WTC11 (cell line): ENCODE results near the gene WDPCP. TPM values are rescaled to one million over a fixed set of nuclear protein-coding genes. Genes with fewer than 3 reads are reported as not detected.

Experiments
- ATAC-seq: fragments of 200-7000 bp; cut with Tn5 transposase; 2 replicates; pipeline ENCODE4 v1.10.0; 2021; ENCODE audit warnings: mild to moderate bottlenecking, moderate library complexity
- CTCF ChIA-PET: fragments of 300-600 bp; sonication (Branson Sonifier 250); formaldehyde crosslinking; loops from one replicate; lab custom pipeline; 2021; ENCODE audit warnings: antibody characterized with exemption; lab: Charles Lee
- POLR2A ChIA-PET: fragments of 350-600 bp; sonication (Branson Sonifier 250); formaldehyde crosslinking; loops from one replicate; lab custom pipeline; 2021; ENCODE audit warnings: antibody characterized with exemption; lab: Charles Lee
- DNase-seq: peaks from one replicate; pipeline ENCODE4 v3.0.0; 2021; ENCODE audit warnings: low spot score
- H3K27ac Mint-ChIP-seq: 2 replicates; pipeline ENCODE4 v1.8.0; 2021; ENCODE audit warnings: mixed read lengths
- H3K27me3 Mint-ChIP-seq: 2 replicates; pipeline ENCODE4 v1.8.0; 2021; ENCODE audit warnings: low read depth, mild to moderate bottlenecking, moderate library complexity, mixed read lengths
- H3K36me3 Mint-ChIP-seq: 2 replicates; pipeline ENCODE4 v1.8.0; 2021; ENCODE audit warnings: mixed read lengths
- H3K4me1 Mint-ChIP-seq: 2 replicates; pipeline ENCODE4 v1.8.0; 2022; ENCODE audit warnings: mixed read lengths
- H3K4me3 Mint-ChIP-seq: 2 replicates; pipeline ENCODE4 v1.8.0; 2021; ENCODE audit warnings: mild to moderate bottlenecking, moderate library complexity, mixed read lengths
- H3K9me3 Mint-ChIP-seq: 2 replicates; pipeline ENCODE4 v1.8.0; 2021; ENCODE audit warnings: mixed read lengths
- ATF1 ChIP-seq: sonication (generic); formaldehyde crosslinking; IDR thresholded peaks from 2 replicates; pipeline ENCODE4 v1.8.1; 2023; ENCODE audit warnings: mild to moderate bottlenecking, moderate library complexity, missing genetic modification reagents
- CREM ChIP-seq: sonication (generic); formaldehyde crosslinking; IDR thresholded peaks from 2 replicates; pipeline ENCODE4 v1.8.1; 2022; ENCODE audit warnings: mild to moderate bottlenecking, missing genetic modification reagents, moderate library complexity
- E2F4 ChIP-seq: sonication (generic); formaldehyde crosslinking; IDR thresholded peaks from 2 replicates; pipeline ENCODE4 v1.8.1; 2022; ENCODE audit warnings: low read depth, mild to moderate bottlenecking, moderate library complexity, missing genetic modification reagents, borderline replicate concordance
- FOXJ3 ChIP-seq: sonication (generic); formaldehyde crosslinking; IDR thresholded peaks from 2 replicates; pipeline ENCODE4 v1.9.0; 2021; ENCODE audit warnings: missing genetic modification reagents, mild to moderate bottlenecking, borderline replicate concordance
- GTF2I ChIP-seq: fragments of 250-450 bp; sonication (Bioruptor Pico); conservative IDR thresholded peaks from 2 replicates; pipeline ENCODE4 v1.4.0; 2021; ENCODE audit warnings: mild to moderate bottlenecking
- HMGXB4 ChIP-seq: sonication (generic); formaldehyde crosslinking; IDR thresholded peaks from 2 replicates; pipeline ENCODE4 v1.8.1; 2023; ENCODE audit warnings: mild to moderate bottlenecking, moderate library complexity, missing genetic modification reagents
- MLX ChIP-seq: sonication (generic); formaldehyde crosslinking; IDR thresholded peaks from 2 replicates; pipeline ENCODE4 v1.8.1; 2023; ENCODE audit warnings: mild to moderate bottlenecking, missing genetic modification reagents, moderate library complexity
- MXD4 ChIP-seq: fragments of 250-450 bp; sonication (Bioruptor Pico); IDR thresholded peaks from 2 replicates; pipeline ENCODE4 v1.8.0; 2021; ENCODE audit warnings: mild to moderate bottlenecking, moderate library complexity, borderline replicate concordance
- NFYB ChIP-seq: sonication (generic); formaldehyde crosslinking; conservative IDR thresholded peaks from 2 replicates; pipeline ENCODE4 v1.8.0; 2022; ENCODE audit warnings: low read depth, missing genetic modification reagents
- PRRX2 ChIP-seq: fragments of 250-450 bp; sonication (Bioruptor Pico); IDR thresholded peaks from 2 replicates; pipeline ENCODE4 v1.8.0; 2021; ENCODE audit warnings: mild to moderate bottlenecking
- RELA ChIP-seq: sonication (generic); formaldehyde crosslinking; IDR thresholded peaks from 2 replicates; pipeline ENCODE4 v1.8.1; 2022; ENCODE audit warnings: missing genetic modification reagents, mild to moderate bottlenecking, borderline replicate concordance
- SMAD4 ChIP-seq: sonication (generic); formaldehyde crosslinking; IDR thresholded peaks from 2 replicates; pipeline ENCODE4 v1.8.0; 2022; ENCODE audit warnings: mild to moderate bottlenecking, missing genetic modification reagents
- TCF7 ChIP-seq: sonication (generic); formaldehyde crosslinking; IDR thresholded peaks from 2 replicates; pipeline ENCODE4 v1.8.0; 2022; ENCODE audit warnings: mild to moderate bottlenecking, low read depth, missing genetic modification reagents, moderate library complexity
- ZNF121 ChIP-seq: sonication (generic); formaldehyde crosslinking; IDR thresholded peaks from 2 replicates; pipeline ENCODE4 v1.8.0; 2023; ENCODE audit warnings: missing genetic modification reagents
- ZNF138 ChIP-seq: sonication (generic); formaldehyde crosslinking; conservative IDR thresholded peaks from 2 replicates; pipeline ENCODE4 v1.8.1; 2022; ENCODE audit warnings: mild to moderate bottlenecking, moderate library complexity, missing genetic modification reagents
- ZNF232 ChIP-seq: sonication (generic); formaldehyde crosslinking; IDR thresholded peaks from 2 replicates; pipeline ENCODE4 v1.8.0; 2022; ENCODE audit warnings: mild to moderate bottlenecking, missing genetic modification reagents
- ZNF512 ChIP-seq: sonication (generic); formaldehyde crosslinking; IDR thresholded peaks from 2 replicates; pipeline ENCODE4 v1.8.1; 2022; ENCODE audit warnings: missing genetic modification reagents, borderline replicate concordance
- ZNF671 ChIP-seq: fragments of 250-450 bp; sonication (Bioruptor Pico); IDR thresholded peaks from 2 replicates; pipeline ENCODE4 v1.8.0; 2021; ENCODE audit warnings: mild to moderate bottlenecking
- total RNA-seq: library from RNA; stranded (reverse); gene quantifications from 3 replicates; pipeline ENCODE4 v1.2.3, GENCODE V29; 2021
- TF ChIP-seq, protein P1 (sequence below): sonication (generic); formaldehyde crosslinking; IDR thresholded peaks from 2 replicates; pipeline ENCODE4 v1.8.0; 2022; ENCODE audit warnings: mild to moderate bottlenecking, missing genetic modification reagents
- TF ChIP-seq, protein P2 (sequence below): sonication (generic); formaldehyde crosslinking; IDR thresholded peaks from 2 replicates; pipeline ENCODE4 v1.8.1; 2022; ENCODE audit warnings: mild to moderate bottlenecking, moderate library complexity, missing genetic modification reagents
- TF ChIP-seq, protein P3 (sequence below): sonication (generic); formaldehyde crosslinking; conservative IDR thresholded peaks from 2 replicates; pipeline ENCODE4 v1.8.1; 2022; ENCODE audit warnings: mild to moderate bottlenecking, missing genetic modification reagents
- TF ChIP-seq, protein P4 (sequence below): fragments of 200-600 bp; IDR thresholded peaks from 2 replicates; pipeline ENCODE4 v1.8.0; 2022; ENCODE audit warnings: antibody characterized with exemption
- TF ChIP-seq, protein P5 (sequence below): sonication (generic); formaldehyde crosslinking; IDR thresholded peaks from 2 replicates; pipeline ENCODE4 v1.8.1; 2022; ENCODE audit warnings: low read depth, missing genetic modification reagents, borderline replicate concordance

The WDPCP gene
- total RNA-seq, 1 experiment from 2014 or later: 10.9 TPM

DNA sequence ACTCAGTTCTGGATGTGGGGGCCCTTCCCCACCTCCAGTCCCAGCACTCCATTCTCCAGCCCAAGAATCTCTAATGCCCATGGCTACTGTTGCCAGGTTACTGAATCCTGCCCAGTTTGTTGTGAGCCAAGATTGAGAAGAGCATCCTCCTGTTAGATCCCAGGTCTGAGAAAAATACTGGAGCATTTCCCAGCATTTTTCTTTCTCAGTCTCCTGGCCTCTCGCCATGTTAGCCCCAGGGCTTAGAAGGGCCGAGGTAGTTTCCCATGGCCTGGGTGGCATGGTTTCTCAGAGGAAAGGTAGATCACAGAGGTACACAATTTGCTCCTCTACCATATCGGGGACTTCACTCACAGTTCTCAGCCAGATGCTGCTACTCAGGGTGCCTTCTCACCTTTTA, 401.9 kb downstream of the WDPCP start (continued):
- TF ChIP-seq, protein P1, sequence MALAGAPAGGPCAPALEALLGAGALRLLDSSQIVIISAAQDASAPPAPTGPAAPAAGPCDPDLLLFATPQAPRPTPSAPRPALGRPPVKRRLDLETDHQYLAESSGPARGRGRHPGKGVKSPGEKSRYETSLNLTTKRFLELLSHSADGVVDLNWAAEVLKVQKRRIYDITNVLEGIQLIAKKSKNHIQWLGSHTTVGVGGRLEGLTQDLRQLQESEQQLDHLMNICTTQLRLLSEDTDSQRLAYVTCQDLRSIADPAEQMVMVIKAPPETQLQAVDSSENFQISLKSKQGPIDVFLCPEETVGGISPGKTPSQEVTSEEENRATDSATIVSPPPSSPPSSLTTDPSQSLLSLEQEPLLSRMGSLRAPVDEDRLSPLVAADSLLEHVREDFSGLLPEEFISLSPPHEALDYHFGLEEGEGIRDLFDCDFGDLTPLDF (CRISPR knock-in tag): no peak
- no peak for TF ChIP-seq ZNF121 (CRISPR knock-in tag)
- no peak for TF ChIP-seq ZNF512 (CRISPR knock-in tag)
- TF ChIP-seq, protein P2, sequence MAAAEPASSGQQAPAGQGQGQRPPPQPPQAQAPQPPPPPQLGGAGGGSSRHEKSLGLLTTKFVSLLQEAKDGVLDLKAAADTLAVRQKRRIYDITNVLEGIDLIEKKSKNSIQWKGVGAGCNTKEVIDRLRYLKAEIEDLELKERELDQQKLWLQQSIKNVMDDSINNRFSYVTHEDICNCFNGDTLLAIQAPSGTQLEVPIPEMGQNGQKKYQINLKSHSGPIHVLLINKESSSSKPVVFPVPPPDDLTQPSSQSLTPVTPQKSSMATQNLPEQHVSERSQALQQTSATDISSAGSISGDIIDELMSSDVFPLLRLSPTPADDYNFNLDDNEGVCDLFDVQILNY: no peak
- TF ChIP-seq NFYB (CRISPR knock-in tag): no peak
- TF ChIP-seq, protein P3, sequence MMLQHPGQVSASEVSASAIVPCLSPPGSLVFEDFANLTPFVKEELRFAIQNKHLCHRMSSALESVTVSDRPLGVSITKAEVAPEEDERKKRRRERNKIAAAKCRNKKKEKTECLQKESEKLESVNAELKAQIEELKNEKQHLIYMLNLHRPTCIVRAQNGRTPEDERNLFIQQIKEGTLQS (CRISPR knock-in tag): no peak
- TF ChIP-seq RELA: no peak
- no peak for TF ChIP-seq E2F4
- TF ChIP-seq PRRX2 (CRISPR knock-in tag): no peak
- TF ChIP-seq ZNF671 (CRISPR knock-in tag): no peak
- TF ChIP-seq HMGXB4 (CRISPR knock-in tag): no peak
- no peak for TF ChIP-seq GTF2I (CRISPR knock-in tag)

- DNase-seq (no peak), ATAC-seq (no peak)
- H3K9me3 Mint-ChIP-seq: peaks cover 15% of the 10 kb centered on the region
- POLR2A ChIA-PET: no interaction called here
- no peak overlapping the region for H3K4me3 Mint-ChIP-seq
- H3K36me3 Mint-ChIP-seq: peaks cover 10% of the 10 kb centered on the region
- no peaks in the 10 kb centered on the region for H3K4me1 Mint-ChIP-seq
- no peaks in the 10 kb centered on the region; the same call in 1 of the 2 replicates for H3K27me3 Mint-ChIP-seq
- CTCF ChIA-PET: interaction anchor here (2.0 kb wide), 1 partner anchor 10 kb away, joined by 9 read pairs; no protein-coding TSS in a partner anchor
- no peak overlapping the region for H3K27ac Mint-ChIP-seq
- TF ChIP-seq, protein P4, sequence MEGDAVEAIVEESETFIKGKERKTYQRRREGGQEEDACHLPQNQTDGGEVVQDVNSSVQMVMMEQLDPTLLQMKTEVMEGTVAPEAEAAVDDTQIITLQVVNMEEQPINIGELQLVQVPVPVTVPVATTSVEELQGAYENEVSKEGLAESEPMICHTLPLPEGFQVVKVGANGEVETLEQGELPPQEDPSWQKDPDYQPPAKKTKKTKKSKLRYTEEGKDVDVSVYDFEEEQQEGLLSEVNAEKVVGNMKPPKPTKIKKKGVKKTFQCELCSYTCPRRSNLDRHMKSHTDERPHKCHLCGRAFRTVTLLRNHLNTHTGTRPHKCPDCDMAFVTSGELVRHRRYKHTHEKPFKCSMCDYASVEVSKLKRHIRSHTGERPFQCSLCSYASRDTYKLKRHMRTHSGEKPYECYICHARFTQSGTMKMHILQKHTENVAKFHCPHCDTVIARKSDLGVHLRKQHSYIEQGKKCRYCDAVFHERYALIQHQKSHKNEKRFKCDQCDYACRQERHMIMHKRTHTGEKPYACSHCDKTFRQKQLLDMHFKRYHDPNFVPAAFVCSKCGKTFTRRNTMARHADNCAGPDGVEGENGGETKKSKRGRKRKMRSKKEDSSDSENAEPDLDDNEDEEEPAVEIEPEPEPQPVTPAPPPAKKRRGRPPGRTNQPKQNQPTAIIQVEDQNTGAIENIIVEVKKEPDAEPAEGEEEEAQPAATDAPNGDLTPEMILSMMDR: no peak
- TF ChIP-seq CREM (CRISPR knock-in tag) (no peak), TCF7 (CRISPR knock-in tag) (no peak), SMAD4 (CRISPR knock-in tag) (no peak), FOXJ3 (CRISPR knock-in tag) (no peak), MXD4 (no peak), ATF1 (no peak), ZNF138 (CRISPR knock-in tag) (no peak), MLX (no peak), ZNF232 (CRISPR knock-in tag) (no peak), HMGXB4 (CRISPR knock-in tag) (no peak)
- TF ChIP-seq, protein P5, sequence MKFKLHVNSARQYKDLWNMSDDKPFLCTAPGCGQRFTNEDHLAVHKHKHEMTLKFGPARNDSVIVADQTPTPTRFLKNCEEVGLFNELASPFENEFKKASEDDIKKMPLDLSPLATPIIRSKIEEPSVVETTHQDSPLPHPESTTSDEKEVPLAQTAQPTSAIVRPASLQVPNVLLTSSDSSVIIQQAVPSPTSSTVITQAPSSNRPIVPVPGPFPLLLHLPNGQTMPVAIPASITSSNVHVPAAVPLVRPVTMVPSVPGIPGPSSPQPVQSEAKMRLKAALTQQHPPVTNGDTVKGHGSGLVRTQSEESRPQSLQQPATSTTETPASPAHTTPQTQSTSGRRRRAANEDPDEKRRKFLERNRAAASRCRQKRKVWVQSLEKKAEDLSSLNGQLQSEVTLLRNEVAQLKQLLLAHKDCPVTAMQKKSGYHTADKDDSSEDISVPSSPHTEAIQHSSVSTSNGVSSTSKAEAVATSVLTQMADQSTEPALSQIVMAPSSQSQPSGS (CRISPR knock-in tag): no peak
These were observed 425.0 kb downstream of the WDPCP start for GRCh38 chr2:63163161-63163820.
